Fibroblast of upper back skin (primary cell): ENCODE results near the gene BCL7C.
A peak's percentile ranks its signal among the peaks of the same experiment; 100 is the strongest.

Experiments used
- DNase-seq: peaks from one replicate; pipeline ENCODE4 v3.0.0-alpha.2; 2013

The BCL7C gene

DNA sequence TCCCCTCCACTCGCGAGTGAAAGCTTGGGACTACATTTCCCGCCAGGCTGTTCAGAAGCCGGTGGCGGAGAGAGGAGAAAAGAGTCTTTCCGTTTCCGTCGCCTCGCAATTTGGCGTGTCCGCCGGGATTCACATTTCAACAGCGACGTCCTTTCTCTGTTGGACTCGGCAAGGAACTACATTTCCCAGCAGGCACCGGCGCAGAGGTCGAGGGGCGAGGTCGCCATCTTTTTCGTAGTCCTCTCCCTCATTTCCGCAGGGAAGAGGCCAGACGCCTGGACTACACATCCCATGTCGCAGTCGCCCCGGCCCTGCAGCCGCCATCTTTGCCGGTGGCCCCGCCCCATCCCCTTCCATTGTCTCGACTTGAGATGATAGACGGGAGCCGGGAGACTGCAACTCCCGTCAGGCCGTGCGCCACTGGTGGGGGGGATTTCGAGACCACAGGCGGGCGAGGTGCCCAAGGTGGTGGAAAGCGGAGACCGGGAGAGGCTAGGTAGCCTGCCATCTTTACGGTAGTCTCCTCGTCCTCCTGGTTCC lies 28.6 kb upstream of the BCL7C start:
- peak; percentile 100 for DNase-seq

DNA sequence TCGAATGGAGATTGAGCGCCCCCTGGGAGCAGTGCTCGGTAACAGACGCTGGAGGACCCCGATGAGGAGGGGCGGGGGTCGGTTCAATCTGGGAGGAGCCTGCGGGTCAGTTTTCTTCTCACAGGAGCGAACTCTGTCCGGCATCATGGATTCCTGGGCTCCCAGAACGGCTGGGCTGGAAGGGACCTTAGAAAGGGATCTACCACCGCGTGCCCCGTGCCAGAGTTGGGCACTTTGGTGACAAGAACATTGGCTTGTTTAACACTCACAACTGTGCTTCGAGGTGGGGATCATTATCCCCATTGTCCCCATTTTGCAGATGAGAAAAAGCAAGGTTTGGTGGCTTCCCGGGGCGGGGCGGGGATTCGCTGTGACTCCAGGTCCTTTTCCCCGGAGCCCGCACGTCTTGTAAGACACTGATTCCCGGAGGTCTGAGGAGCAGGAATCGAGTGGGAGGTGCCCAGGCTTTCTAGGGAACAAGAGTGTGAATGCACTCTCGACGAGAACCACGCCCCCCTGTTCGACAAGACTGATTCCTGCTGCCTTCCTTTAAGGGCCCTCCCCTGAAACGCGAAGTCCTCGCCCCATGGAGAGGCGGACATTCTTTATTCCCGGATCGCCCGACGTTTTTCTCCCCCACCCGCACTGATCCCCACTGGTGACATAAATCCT lies 28.0 kb upstream of the BCL7C start:
- DNase-seq = peak; percentile 90

DNA sequence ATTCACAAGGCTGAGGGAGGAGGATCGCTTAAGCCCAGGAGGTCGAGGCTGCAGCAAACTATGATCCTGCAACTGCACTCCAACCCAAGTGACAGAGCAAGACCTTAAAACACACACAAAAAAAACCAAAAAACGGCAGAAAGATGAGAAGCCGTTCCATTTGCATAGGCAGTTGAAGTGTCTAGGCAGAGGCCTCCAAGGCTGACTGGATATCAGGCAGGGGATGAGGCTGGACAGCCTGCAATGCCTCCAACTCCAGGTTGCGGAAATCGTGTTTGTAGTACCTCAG lies 27.5 kb upstream of the BCL7C start:
- DNase-seq = no peak

DNA sequence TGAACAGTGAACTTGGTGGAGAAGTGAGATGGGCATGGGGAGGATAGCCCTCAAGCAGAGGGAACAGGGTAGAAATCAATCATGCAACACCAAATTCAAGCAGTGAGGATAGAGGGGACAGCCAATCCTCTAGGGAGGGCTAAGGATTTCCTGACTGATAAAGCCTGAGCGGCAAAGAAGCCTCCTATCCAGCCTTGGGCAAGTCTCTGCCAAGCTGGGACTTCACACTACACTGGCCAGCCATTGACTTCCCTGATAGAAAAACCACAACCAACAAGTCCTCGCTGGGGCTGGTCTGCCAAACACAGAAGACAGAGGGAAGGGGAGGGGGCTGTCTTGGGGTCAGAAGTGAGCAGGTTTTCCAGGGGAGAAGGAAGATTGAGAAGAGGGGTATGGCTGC lies 27.0 kb upstream of the BCL7C start:
- no peak for DNase-seq

DNA sequence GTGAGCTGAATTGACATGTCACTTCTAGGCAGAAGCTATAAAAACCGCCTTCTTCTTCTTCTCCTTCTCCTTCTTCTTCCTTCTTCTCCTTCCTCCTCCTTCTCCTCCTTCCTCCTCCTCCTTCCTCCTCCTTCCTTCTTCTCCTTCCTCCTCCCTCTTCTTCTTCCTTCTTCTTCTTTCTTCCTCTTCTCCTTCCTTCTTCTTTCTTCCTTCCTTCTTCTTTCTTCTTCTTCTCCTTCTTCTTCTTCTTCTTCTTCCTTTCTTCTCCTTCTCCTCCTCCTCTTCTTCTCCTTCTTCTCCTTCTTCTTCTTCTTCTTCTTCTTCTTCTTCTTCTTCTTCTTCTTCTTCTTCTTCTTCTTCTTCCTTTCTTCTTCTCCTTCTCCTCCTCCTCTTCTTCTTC lies 24.7 kb upstream of the BCL7C start:
- DNase-seq = no peak

DNA sequence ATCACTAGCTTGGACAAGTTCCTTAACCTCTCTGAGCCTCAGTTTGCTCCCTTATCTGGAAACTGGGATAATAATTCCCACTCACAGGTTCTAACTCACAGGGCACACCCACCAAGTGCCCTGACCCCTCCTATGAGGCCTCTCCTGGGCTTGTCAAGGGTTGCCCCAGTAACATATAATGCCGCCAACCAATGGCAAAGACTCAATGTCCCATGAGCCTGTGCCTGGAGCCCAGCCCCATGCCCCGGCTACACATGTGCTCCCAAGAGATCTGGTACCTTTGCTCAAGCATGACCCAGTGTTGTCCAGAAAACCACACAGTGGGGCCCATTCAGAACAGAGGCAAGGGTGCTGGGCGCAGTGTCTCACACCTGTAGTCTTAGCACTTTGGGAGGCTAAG lies 21.0 kb upstream of the BCL7C start:
- DNase-seq = no peak

DNA sequence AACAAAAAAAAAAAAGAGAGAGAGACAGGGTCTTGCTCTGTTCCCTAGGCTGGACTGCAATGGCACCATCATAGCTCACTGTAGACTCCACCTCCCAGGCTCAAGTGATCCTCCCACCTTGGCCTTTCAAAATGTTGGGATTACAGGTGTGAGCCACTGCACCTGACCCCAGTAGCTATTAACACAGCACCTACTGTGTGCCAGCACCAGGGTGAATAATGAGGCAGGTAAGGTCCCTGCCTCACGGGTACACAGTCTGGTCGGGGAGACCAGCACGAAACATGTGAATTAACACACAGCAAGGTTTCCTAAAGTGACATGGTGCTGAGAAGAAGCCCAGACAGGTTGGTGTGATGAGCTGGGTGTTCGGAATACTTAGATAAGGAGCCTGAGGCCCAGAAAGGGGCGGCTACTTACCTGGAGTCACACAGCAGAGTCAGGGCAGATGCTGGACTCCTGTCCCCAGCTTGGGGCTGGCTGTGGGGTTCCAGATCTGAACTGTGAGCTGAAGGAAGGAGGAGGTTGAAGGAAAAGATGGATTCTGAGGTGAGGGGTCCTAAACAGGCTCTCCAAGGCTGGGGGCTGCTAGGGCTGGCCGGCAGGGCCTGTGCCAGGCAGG lies 19.0 kb upstream of the BCL7C start:
- no peak for DNase-seq

DNA sequence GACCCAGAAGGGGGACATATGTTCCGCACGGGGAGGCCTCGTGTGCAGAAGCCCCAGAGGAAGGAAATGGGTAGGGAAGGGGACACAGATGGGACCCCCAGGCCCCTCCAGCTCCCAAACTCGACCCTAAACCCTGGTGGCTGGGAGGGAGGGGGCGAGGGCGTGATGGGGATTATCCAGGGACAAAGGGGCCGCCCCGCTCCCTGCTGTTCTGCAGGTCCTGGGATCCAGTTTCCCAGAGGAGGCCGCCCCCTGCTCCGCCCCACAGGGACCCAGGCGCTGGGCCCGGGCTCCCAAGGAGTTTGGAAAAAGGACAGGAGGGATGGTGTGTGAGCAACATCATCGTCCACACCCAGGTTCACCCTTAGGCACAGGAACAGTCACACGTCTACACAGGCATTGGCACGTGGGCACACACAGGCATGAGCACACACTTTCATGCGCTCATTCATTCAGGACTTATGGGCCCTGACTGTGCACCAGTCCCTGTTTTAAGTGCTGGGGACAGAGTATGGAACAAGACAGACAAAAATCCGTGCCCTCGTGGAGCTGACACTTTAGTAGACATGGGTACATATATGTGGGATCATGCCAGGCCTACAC lies 16.7 kb upstream of the BCL7C start:
- DNase-seq = no peak

DNA sequence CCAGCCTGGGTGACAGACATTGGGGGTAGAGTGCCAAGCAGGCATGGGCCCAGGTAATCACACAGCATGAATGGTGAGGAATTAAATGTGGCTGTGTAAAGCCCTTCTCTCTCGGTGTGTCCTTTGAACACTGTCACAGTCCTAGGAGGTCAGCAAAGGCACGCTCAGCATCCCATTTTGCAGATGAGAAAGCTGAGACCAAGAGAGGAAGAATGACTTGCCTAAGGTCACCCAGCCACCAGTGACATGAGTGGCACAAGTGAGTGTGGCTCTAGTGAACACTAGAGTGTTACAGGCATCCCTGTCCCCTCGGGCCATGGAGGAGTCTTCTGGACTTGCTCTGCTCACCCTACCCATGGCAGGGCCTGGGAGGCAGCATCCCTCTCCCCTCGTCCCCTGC lies 13.2 kb upstream of the BCL7C start:
- no peak for DNase-seq

DNA sequence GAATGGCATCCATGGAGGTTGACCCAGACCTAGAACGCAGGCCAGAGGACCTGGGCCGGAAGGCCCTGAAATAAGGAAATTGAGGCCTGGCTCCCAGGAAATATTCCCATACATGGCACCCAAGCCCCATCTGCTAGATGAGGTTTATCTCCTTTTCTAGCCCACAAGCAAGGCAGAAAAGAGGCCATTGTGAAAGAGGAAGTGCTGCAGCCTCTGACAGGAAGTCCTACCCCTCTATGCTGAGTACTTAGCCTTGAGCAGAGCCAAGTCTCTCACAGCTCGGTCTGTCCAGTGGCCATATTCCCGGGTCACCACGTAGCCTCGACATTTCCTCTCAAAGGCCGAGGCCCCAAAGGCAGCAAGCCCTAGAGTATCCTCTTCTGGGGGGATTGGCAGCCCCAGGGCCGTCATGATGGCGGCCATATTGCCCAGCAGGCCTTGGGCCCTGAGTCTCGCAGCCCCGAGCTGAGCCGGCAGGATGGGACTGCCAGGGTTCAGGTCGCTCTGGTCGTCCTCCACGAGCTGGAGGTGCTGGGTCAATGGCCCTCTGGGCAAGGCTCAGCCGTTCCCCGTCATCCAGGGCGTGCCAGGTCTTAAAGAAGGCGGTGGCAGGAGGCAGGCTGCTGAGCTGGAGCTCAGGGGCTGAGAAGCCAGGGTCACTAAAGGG lies 10.4 kb upstream of the BCL7C start:
- no peak for DNase-seq

DNA sequence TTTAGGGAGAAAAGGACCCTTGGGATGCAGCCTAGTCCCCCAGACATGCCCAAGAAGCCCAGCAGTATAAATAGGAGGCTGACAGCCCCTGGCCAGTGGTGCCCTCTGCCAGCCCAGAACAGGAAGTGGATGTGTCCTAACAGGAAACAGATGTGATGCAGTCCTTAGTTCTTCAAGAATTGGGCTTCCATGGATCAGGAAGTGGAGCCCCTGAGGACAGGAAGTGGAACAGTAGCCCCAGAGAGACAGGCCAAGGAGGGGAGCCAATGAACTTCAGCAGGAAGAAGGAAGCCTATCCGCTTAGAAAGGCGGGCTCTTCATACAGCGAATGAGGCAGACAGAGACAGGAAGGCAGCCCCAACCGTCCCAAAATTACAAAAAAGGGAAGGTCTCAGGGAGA lies 9.7 kb upstream of the BCL7C start:
- peak; percentile 22 for DNase-seq

DNA sequence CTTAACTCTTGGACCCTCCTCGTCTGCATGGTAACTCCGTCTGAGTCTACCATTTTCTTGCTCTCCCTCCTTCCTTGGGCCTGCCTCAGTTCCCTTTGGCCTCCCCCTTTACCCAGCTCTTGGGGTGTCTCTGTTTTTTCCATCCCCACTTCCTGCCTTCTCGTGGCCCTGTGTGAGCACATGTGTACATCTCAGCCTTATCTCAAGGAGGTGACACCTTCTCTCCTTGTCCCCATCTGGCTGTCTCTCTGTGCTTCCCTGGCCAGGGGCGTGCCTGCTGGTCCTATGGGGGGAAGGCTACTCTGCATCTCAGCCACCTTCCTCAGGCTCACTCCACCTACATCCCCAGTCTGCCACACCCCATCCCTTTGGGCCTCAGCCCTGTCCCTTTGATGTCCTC lies 9.1 kb upstream of the BCL7C start:
- DNase-seq = no peak

DNA sequence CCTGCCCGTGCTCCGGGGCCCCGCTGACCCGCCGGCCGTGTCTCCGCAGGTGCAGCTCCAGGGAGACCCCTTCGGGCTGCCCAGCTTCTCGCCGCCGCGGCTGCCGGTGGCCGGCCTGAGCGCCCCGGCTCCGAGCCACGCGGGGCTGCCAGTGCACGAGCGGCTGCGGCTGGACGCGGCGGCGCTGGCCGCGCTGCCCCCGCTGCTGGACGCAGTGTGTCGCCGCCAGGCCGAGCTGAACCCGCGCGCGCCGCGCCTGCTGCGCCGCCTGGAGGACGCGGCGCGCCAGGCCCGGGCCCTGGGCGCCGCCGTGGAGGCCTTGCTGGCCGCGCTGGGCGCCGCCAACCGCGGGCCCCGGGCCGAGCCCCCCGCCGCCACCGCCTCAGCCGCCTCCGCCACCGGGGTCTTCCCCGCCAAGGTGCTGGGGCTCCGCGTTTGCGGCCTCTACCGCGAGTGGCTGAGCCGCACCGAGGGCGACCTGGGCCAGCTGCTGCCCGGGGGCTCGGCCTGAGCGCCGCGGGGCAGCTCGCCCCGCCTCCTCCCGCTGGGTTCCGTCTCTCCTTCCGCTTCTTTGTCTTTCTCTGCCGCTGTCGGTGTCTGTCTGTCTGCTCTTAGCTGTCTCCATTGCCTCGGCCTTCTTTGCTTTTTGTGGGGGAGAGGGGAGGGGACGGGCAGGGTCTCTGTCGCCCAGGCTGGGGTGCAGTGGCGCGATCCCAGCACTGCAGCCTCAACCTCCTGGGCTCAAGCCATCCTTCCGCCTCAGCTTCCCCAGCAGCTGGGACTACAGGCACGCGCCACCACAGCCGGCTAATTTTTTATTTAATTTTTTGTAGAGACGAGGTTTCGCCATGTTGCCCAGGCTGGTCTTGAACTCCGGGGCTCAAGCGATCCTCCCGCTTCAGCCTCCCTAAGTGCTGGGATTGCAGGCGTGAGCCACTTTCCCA lies 8.4 kb upstream of the BCL7C start:
- DNase-seq = peak; percentile 44

DNA sequence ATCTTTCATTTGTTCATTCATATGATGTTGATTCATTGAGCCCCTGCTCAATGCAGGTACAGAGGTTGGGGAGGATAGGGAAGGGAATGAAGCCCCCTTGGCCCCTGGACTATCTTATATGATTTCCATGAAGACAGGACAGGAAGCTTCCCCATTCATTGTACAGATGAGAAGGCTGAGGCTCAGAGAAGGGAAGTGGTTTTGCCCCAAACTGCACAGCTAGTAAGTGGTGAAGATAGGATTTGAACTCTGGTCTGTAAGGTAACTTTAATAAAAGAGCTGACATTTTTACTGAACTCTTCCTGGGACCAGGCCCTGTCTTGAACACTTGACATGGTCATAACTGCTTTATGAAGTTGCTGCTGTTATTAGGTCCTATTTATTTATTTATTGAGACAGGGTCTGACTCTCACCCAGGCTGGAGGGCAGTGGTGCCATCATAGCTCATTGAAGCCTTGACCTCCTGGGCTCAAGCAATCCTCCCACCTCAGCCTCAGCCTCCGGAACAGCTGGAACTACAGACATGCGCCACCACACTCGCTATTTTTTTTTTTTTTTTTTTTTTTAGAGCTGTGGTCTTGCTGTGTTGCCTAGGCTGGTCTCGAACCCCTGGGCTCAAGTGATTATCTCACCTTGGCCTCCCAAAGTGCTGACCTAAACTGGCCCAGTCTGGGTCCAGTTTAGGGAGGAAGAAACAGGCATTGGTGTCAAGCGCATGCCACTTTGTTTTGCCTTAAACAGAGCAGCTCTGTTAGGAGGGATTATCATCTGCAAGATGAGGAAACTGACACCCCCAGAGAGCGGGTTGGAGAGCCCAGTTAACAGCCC lies 7.5 kb upstream of the BCL7C start:
- no peak for DNase-seq

DNA sequence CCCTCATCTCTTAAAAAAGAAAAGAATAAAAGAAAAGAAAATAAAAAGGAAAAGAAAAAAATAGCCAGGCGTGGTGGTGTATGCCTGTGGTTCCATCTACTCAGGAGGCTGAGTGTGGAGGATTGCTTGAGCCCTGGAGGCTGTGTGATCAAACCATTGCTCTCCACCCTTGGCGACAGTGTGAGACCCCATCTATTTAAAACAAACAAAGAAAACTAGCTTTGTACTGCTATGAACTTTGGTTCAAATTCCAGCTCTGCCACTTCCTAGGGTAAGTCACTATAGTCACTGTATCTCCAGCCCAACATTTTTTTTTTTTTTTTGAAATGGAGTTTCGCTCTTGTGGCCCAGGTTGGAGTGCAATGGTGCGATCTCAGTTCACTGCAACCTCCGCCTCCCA lies 6.7 kb upstream of the BCL7C start:
- no peak for DNase-seq

DNA sequence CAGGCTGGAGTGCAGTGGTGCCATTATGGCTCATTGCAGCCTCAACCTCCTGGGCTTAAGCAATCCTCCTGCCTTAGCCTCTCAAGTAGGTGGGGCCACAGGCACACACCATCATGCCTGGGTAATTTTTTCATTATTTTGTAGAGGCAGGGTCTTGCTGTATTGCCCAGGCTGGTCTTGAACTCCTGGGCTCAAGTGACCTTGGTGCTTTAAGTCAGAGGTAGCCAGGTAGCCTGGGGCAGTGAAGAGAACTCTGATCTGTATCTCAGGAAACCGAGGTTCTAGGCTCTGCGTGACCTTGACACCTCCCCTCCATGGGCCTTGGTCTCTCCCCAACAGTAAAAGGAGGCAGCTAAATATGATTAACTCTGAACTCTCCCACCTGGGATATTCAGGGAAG lies 5.9 kb upstream of the BCL7C start:
- no peak for DNase-seq

DNA sequence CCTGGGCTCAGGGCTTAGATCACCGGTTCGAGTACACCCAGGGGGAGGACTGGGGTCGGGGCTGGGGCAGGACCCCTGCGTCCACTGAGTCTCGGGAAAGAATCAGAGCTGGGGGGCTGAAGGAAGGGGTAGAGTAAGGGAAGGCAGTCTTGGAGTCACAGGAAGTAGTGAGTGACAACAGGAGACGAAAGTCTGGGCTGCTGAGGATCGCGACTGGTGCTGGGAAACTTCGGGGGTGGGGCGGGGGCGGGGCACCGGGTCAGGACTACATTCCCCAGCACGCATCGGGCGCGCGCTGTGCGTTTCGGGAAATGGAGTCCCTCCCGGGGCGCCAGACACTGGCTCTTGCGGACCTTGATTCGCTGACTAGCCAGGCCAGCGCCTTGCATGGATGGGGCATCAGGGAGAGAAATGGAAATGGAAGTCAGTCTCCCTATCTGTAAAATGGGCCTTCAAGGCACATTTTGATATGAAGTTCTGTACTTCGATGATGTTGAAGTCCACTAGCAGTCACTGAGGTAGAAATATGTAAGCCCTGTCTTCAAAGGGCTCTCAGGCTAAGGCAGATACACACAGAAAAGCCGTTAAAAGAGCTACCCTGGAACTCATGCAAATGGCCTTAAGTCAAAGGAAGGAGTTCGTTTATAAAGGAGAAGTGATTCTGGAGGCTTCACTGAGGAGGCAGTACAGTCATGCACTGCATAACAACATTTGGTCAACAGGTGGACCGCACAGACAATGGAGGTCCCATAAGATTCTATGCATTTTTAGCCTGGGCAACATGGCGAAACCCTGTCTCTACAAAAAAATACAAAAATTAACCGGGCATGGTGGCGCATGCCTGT lies 3.2 kb upstream of the BCL7C start:
- peak; percentile 92 for DNase-seq

DNA sequence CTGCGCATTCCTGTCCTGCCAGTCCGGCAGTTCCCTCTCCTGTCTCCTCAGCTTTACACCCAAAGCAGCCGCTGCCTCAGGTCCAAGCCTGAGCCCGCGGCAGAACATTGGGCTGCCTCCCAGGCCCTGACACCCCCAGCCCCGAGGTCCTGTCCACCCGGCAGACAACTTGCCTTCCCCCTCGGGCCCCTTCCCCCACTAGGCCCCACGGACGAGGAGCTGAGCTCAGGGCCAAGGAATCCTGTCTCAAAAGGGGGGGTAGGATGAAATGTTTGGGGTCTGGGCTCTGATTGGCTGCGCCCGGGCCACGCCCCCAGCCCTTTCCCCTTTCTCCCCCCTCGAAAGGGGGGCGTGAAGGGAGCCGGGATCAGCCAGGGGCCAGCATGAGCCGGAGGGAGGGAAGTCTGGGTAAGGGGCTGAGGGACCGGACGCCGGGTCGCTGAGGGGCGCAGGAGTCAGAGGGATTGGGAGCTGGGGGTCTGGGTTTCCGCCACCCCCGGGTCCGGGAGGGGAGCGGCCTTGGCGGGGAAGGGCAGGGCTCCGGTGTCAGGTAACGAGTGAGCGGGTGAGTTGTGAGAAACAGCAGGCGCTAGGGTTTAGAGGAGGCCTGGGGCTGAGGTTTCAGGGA lies 2.5 kb upstream of the BCL7C start, which contains the start of gene CTF1:
CTF1 (plus strand) TSS at position 354 of the 628 bp plus-strand sequence; CDS start at position 384, 30 bp downstream.
- peak; percentile 95 for DNase-seq

DNA sequence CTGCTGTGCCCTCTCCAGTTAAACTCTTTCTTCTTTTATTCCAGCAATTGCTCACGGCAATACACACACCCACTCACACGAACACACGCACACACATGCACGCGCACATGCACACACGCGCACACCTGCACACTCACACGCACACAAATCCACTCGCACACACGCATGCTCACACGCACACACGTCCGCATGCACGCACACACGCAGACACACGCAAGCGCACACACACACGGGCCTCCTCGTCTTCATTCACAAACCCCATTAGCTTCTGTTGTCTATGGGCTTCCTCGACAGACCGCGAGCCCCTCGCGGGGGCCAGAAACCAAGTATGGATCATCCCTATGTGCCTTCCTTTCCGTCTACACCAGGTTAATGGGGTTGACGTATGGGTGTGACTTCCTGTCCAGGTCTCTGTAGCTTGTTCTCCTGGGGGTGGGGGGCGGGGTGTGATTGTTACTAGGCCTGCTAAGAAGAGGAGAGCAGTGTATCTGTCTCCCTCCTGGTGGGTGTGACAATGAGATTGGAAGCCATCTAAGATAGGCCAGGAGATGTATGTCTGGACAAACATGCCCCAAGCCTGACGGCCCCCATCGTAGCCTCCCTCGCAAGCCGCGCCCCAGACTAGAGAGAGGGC lies 1.9 kb upstream of the BCL7C start:
- no peak for DNase-seq
